Osteoblast (primary cell): Measurements from ENCODE around the gene MRPS2. TPM values are rescaled to one million over a fixed set of nuclear protein-coding genes. Genes with fewer than 3 reads are reported as not detected.

Source experiments
- DNase-seq: peaks from one replicate; pipeline ENCODE4 v3.0.0; 2011; ENCODE audit warnings: low spot score, mixed read lengths; ENCODE audit not compliant: insufficient read length; ENCODE audit errors: missing footprints
- H2AFZ ChIP-seq: 2 replicates; pipeline ENCODE4 v1.6.0; 2011; ENCODE audit warnings: mild to moderate bottlenecking, low read length
- H3K27ac ChIP-seq: 2 replicates; pipeline ENCODE4 v1.5.1; 2011; ENCODE audit warnings: mild to moderate bottlenecking, low read depth, low read length, moderate library complexity
- H3K27me3 ChIP-seq: 2 replicates; pipeline ENCODE4 v1.6.0; 2012; ENCODE audit warnings: mild to moderate bottlenecking, control low read depth, inconsistent platforms, low read length, moderate library complexity; ENCODE audit not compliant: insufficient read depth
- H3K36me3 ChIP-seq: 2 replicates; pipeline ENCODE4 v1.5.1; 2011; ENCODE audit warnings: mild to moderate bottlenecking, low read length, control low read depth, moderate library complexity; ENCODE audit not compliant: insufficient read depth
- H3K4me1 ChIP-seq: 2 replicates; pipeline ENCODE4 v1.5.1; 2011; ENCODE audit warnings: mild to moderate bottlenecking, low read length, control low read depth, moderate library complexity; ENCODE audit not compliant: insufficient read depth
- H3K4me2 ChIP-seq: 2 replicates; pipeline ENCODE4 v1.6.0; 2011; ENCODE audit warnings: mild to moderate bottlenecking, low read length; ENCODE audit not compliant: insufficient read depth
- H3K4me3 ChIP-seq: fragments of 200-600 bp; sonication (generic); 3 replicates; pipeline ENCODE4 v1.5.1; 2012; ENCODE audit warnings: mild to moderate bottlenecking, low read length, inconsistent platforms; ENCODE audit not compliant: insufficient read depth
- H3K79me2 ChIP-seq: 2 replicates; pipeline ENCODE4 v1.6.0; 2012; ENCODE audit warnings: mild to moderate bottlenecking, low read length, control low read depth, inconsistent platforms; ENCODE audit not compliant: insufficient read depth
- H3K9me3 ChIP-seq: 2 replicates; pipeline ENCODE4 v1.5.1; 2011; ENCODE audit warnings: low read depth, low read length, control low read depth
- H4K20me1 ChIP-seq: 2 replicates; pipeline ENCODE4 v1.6.0; 2012; ENCODE audit warnings: mild to moderate bottlenecking, low read length, control low read depth; ENCODE audit not compliant: insufficient read depth
- CTCF ChIP-seq: IDR thresholded peaks from 2 replicates; pipeline ENCODE4 v1.5.1; 2011; ENCODE audit warnings: mild to moderate bottlenecking, low read depth, low read length, moderate library complexity; ENCODE audit errors: extremely low read depth
- total RNA-seq: library from RNA; depleted of rRNA; stranded (reverse); fragments of >200 nt; gene quantifications from 2 replicates; pipeline ENCODE4 v1.2.3, GENCODE V29; 2012

Gene MRPS2
- total RNA-seq, 1 donor = 13.0 TPM

DNA sequence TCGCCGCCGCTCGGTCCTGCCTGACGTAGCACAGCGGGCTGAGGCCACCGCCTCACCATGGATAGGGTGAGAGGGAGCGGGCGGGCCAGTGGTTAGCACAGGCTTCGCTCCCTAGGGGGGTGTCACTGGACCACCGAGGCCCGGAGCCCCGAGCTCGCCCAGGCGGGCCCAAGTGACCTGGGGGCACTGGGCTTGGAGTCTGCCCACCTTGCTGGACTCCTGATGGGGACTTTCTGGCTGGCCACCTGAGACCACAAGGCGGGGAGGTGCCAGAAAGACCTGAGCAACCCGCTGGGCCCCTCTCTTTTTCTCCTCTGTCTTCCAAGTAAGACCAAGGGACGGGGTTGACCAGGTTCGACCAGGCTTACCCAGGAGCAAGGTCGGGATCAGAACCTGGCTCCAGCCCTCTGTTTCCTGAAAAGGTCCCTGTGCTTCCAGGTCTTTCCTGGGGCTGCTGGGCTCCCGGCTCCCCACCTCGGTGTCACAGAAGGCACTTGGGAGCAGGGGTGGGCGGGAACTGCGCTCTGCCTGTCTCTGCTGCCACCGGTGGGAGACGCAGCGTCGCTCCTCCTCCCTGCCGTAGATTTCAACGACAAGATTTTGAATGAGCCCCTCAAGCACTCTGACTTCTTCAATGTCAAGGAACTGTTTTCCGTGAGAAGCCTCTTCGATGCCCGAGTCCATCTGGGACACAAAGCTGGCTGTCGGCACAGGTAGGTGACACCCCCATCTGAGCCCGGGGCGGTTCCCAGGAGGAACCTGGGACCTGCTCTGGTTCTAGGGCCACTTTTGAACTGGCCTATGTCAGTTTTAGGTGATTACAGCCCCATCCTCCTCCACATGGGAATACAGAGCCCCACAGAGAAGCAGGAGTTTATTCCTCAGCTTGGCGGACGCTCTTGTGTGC, 1.0 kb downstream of the MRPS2 start:
- Histone ChIP-seq H3K4me3 (peak overlapping the region; percentile 90), H3K4me1 (peaks cover 11% of the 10 kb centered on the region)

DNA sequence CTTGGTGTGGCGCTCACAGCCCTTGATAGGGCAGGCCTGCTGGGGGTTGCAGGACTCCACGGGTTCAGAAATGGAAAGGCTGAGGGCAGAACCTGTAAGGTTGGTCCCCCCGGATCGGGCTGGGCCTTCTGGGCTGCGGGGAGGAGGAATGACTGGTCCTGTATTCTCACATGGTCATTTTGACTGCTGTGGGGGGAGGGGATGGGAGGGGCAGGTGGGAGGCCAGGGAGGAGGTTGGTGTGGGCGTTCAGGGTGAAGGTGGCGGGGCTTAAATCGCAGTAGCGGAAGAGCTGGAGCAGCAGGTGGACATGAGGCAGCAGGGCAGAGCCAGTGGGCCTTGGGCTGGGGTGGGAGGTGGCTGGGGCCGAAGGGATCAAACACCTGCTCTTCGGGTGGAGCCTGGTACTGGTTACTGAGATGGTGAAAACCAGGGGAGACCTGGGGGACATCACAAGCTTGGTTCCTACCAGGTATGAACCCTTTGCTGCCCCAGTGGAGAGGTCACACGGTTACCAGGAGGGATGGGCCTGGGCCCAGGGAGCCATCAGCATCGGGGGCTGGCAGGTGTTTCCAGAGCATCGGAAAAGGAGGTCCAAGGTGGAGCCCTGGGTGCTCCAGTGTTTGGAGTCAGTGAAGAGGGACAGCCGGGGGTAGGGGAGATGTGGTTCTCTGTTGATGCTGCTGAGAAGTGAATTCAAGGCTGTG, 1.8 kb downstream of the MRPS2 start:
- Histone ChIP-seq H4K20me1 (peaks cover 28% of the 10 kb centered on the region), H3K4me2 (no peak overlapping the region), H2AFZ (no peak overlapping the region), H3K27ac (no peak overlapping the region), H3K27me3 (no peaks in the 10 kb centered on the region), H3K4me3 (no peak overlapping the region), H3K79me2 (peaks cover 19% of the 10 kb centered on the region), H3K36me3 (peaks cover 24% of the 10 kb centered on the region), H3K9me3 (no peaks in the 10 kb centered on the region), H3K4me1 (peaks cover 11% of the 10 kb centered on the region)
- TF ChIP-seq CTCF = no peak
- DNase-seq = peak; percentile 65

More for the DNA sequence above, 1.0 kb downstream of the MRPS2 start:
- peak overlapping the region; percentile 66 for H3K27ac ChIP-seq
- peaks cover 28% of the 10 kb centered on the region for H4K20me1 ChIP-seq
- peaks cover 19% of the 10 kb centered on the region for H3K79me2 ChIP-seq
- no peak for TF ChIP-seq CTCF
- peaks cover 24% of the 10 kb centered on the region for H3K36me3 ChIP-seq
- H3K27me3 ChIP-seq = no peaks in the 10 kb centered on the region
- peak; percentile 98 for DNase-seq
- peak overlapping the region; percentile 99 for H3K4me2 ChIP-seq
- H2AFZ ChIP-seq = peak overlapping the region; percentile 78
- no peaks in the 10 kb centered on the region for H3K9me3 ChIP-seq

GRCh38 chr9:135502873-135503321, 2.4 kb downstream of the MRPS2 start:
- no peaks in the 10 kb centered on the region for H3K27me3 ChIP-seq
- DNase-seq = peak; percentile 55

More at GRCh38 chr9:135502873-135503321, 2.4 kb downstream of the MRPS2 start:
- peaks cover 28% of the 10 kb centered on the region for H4K20me1 ChIP-seq
- H2AFZ ChIP-seq = no peak overlapping the region
- no peak overlapping the region for H3K4me2 ChIP-seq
- TF ChIP-seq CTCF = no peak
- H3K27ac ChIP-seq = no peak overlapping the region
- peaks cover 24% of the 10 kb centered on the region for H3K36me3 ChIP-seq
- H3K79me2 ChIP-seq = peaks cover 19% of the 10 kb centered on the region
- no peaks in the 10 kb centered on the region for H3K9me3 ChIP-seq
- no peak overlapping the region for H3K4me3 ChIP-seq
- H3K4me1 ChIP-seq = peaks cover 11% of the 10 kb centered on the region
